Heart right ventricle (tissue), 16 donors: ENCODE results near the gene HNF1A. TPM values are rescaled to one million over a fixed set of nuclear protein-coding genes. Genes with fewer than 3 reads are reported as not detected.
A peak's percentile ranks its signal among the peaks of the same experiment; 100 is the strongest.

ENCODE experiments used
- ATAC-seq, 8 donors: fragments of 200-7000 bp; cut with Tn5 transposase; one replicate each; pipeline ENCODE4 v1.9.1; 2020; ENCODE audit warnings: mild to moderate bottlenecking in 8 of 8, moderate library complexity in 8 of 8, moderate number of reproducible peaks in 1 of 8
- DNase-seq, 2 donors: peaks; one replicate each; pipeline ENCODE4 v3.0.0-alpha.2; 2020
- H3K27ac ChIP-seq, 10 donors: fragments of 200-600 bp; sonication (generic) in 2 of 10; one replicate each; pipeline versions ENCODE4 v1.5.0 to v1.8.0; 2020 to 2022; ENCODE audit warnings: mild to moderate bottlenecking in 3 of 10
- H3K27me3 ChIP-seq, 7 donors: fragments of 200-600 bp; one replicate each; pipeline ENCODE4 v1.8.0; 2021 to 2022; ENCODE audit warnings: mild to moderate bottlenecking in 2 of 7
- H3K36me3 ChIP-seq, 9 donors: fragments of 200-600 bp; sonication (generic) in 1 of 9; one replicate each; pipeline versions ENCODE4 v1.5.0 to v1.8.0; 2020 to 2022; ENCODE audit warnings: mild to moderate bottlenecking in 2 of 9
- H3K4me1 ChIP-seq, 9 donors: fragments of 200-600 bp; sonication (generic) in 1 of 9; one replicate each; pipeline versions ENCODE4 v1.5.0 to v1.8.0; 2020 to 2022; ENCODE audit warnings: mild to moderate bottlenecking in 4 of 9
- H3K4me3 ChIP-seq, 10 donors: fragments of 200-600 bp; sonication (generic) in 2 of 10; one replicate each; pipeline versions ENCODE4 v1.5.0 to v1.8.0; 2020 to 2022; ENCODE audit warnings: mild to moderate bottlenecking in 7 of 10, moderate library complexity in 2 of 10
- H3K9me3 ChIP-seq, 11 donors: fragments of 200-600 bp in 10 of 11; sonication (generic) in 2 of 11; one replicate each; pipeline versions ENCODE4 v1.5.0 to v1.8.0; 2013 to 2022; ENCODE audit warnings: mild to moderate bottlenecking in 2 of 11, control low read depth in 1 of 11, moderate library complexity in 1 of 11
- CTCF ChIP-seq, 9 donors: fragments of 200-600 bp; sonication (generic) in 2 of 9; IDR thresholded peaks; one replicate each; pipeline versions ENCODE4 v1.5.0 to v1.8.0; 2021 to 2022; ENCODE audit warnings: antibody characterized with exemption in 9 of 9, mild to moderate bottlenecking in 5 of 9, moderate library complexity in 1 of 9
- WGBS, 2 donors: extraction: QIAGEN DNeasy Blood & Tissue Kit; methylation state at CpG; one replicate each; pipeline ENCODE4 v1.1.7; 2013; ENCODE audit warnings: inconsistent platforms in 1 of 2; 5-methylcytosine and 5-hydroxymethylcytosine counted together
- intact Hi-C, 10 donors: fragments of 100-400 bp; cut with DNase I; formaldehyde crosslinking; loops; one replicate each; pipeline versions ENCODE4 v1.11.1 to v1.14.2; 2022
- polyA plus RNA-seq, 2 donors: library from polyadenylated mRNA; stranded (reverse); fragments of 200-250 nt; gene quantifications; one replicate each; pipeline ENCODE4 v1.2.3, GENCODE V29; 2013
- total RNA-seq, 10 donors: library from RNA; stranded (reverse); fragmentation: NEBNext Ultra II Directional in 3 of 10; extraction: Animal tissue kit (Norgen Biotek cat#: 25700) in 3 of 10; gene quantifications; one replicate each; pipeline versions ENCODE4 v1.2.1 to v1.2.4, GENCODE V29; 2021 to 2023
- donor health status: Arrhythmogenic right ventricular cardiomyopathy.
- donor health status: ischemic (EF 13 %, LVEDD 7.1; RV severe dilation, severe dysfunction).
- donor health status: healthy with polysubstance abuse.
- donor health status: DM: no; HTN: yes; CAD: no.
- donor health status: DM: no; HTN: no; CAD: no.
- donor health status: ischemic (EF 25% LVEDD 6.9; RV normal size, moderate dysfunction).
- donor health status: ischemic (EF 25% LVEDD 5.7; RV mildly dilated, moderate dysfunction).
- donor health status: healthy.
- donor health status: DM: yes; HTN: yes; CAD: no.
- donor health status: Ischemic cardiomyopathy.
- donor health status: ischemic (EF 35%, LVEDD 5.7; RV mildly dilated, moderate dysfunction).
- donor health status: nonischemic (EF 11% LVEDD 7.7; RV severe dilation, severe dysfunction).
- donor health status: DM: yes; HTN: yes; CAD: no.
- donor health status: PGD.
- donor health status: ischemic (EF 29% LVEDD 5.4; RV normal size, mild dysfunction).
- donor health status: nonischemic (EF 23%, LVEDD 6.1; RV moderate dilation, normal function).

The HNF1A gene
- total and polyA plus RNA-seq, 12 donors: 0.04 TPM; not detected in 11

GRCh38 chr12:121013715-121014114 is 35.4 kb downstream of the HNF1A start:
- H3K4me3 ChIP-seq: no peak overlapping the region
- H3K36me3 ChIP-seq: peaks cover 0 to 42% (median 12%) of the 10 kb centered on the region in 9 donors
- DNase-seq (no peak), ATAC-seq (no peak)
- peaks cover 0 to 13% (median 7%) of the 10 kb centered on the region in 9 donors for H3K4me1 ChIP-seq
- H3K27ac ChIP-seq: no peak overlapping the region
- WGBS, 2 donors: 88 to 91% methylated on average over 3 of the region's 3 CpGs
- no peaks in the 10 kb centered on the region for H3K9me3 ChIP-seq
- no peak for TF ChIP-seq CTCF (IDR thresholded peaks at IDR 0.05)
- intact Hi-C loops: no loop called here
- H3K27me3 ChIP-seq: no peaks in the 10 kb centered on the region

GRCh38 chr12:121015825-121016766 is 37.8 kb downstream of the HNF1A start, which contains the start of gene C12orf43:
TSS of gene C12orf43 (minus strand) at chr12:121016487. CDS start at chr12:121016474, 13 bp downstream.
- Histone ChIP-seq H3K36me3 (peaks cover 0 to 30% (median 0%) of the 10 kb centered on the region in 9 donors), H3K27me3 (no peaks in the 10 kb centered on the region), H3K4me3 (peak within 1 kb of the TSS; percentile 64 to 98 (median 83)), H3K27ac (peak within 1 kb of the TSS in 9 of 10 donors; percentile 39 to 87 (median 70)), H3K4me1 (peaks cover 0 to 13% (median 7%) of the 10 kb centered on the region in 9 donors), H3K9me3 (peaks cover 0 to 3% (median 0%) of the 10 kb centered on the region in 11 donors)
- intact Hi-C loops: no loop called here
- WGBS, 2 donors: 1% methylated on average over 34 of the region's 34 CpGs
- DNase-seq: peak; percentile 84 to 94
- peak; percentile 96 to 100 (median 99) for ATAC-seq
- TF ChIP-seq CTCF (IDR thresholded peaks at IDR 0.05): no peak

GRCh38 chr12:121017966-121018491 is 39.7 kb downstream of the HNF1A start:
- intact Hi-C loops: no loop called here
- ATAC-seq (no peak), DNase-seq (no peak)
- H3K36me3 ChIP-seq: peaks cover 0 to 25% (median 0%) of the 10 kb centered on the region in 9 donors
- no peaks in the 10 kb centered on the region for H3K27me3 ChIP-seq
- no peak for TF ChIP-seq CTCF (IDR thresholded peaks at IDR 0.05)
- H3K9me3 ChIP-seq: peaks cover 0 to 3% (median 0%) of the 10 kb centered on the region in 11 donors
- no peak overlapping the region for H3K4me3 ChIP-seq
- peaks cover 0 to 13% (median 7%) of the 10 kb centered on the region in 9 donors for H3K4me1 ChIP-seq
- WGBS, 2 donors: 89 to 90% methylated on average over 15 of the region's 15 CpGs
- peak overlapping the region in 1 of 10 donors; percentile 56 for H3K27ac ChIP-seq

- no peak for TF ChIP-seq CTCF (IDR thresholded peaks at IDR 0.05)
- Histone ChIP-seq H3K27ac (peak overlapping the region in 1 of 10 donors; percentile 56), H3K36me3 (peaks cover 0 to 32% (median 0%) of the 10 kb centered on the region in 9 donors), H3K4me1 (peaks cover 0 to 13% (median 7%) of the 10 kb centered on the region in 9 donors), H3K27me3 (no peaks in the 10 kb centered on the region), H3K4me3 (no peak overlapping the region), H3K9me3 (peaks cover 0 to 3% (median 0%) of the 10 kb centered on the region in 11 donors)
- 92 to 95% methylated on average over 1 to 2 of the region's 2 CpGs for WGBS, 2 donors
- intact Hi-C loops: no loop called here
- ATAC-seq (no peak), DNase-seq (no peak)
These were observed 40.7 kb downstream of the HNF1A start for GRCh38 chr12:121018860-121019617.
